Body of pancreas (tissue), 4 donors: ENCODE data around the gene LRIG1. TPM values are rescaled to one million over a fixed set of nuclear protein-coding genes. Genes with fewer than 3 reads are reported as not detected.
A peak's percentile ranks its signal among the peaks of the same experiment; 100 is the strongest.

Source experiments
- ATAC-seq: fragments of 150-250 bp; one replicate; pipeline ENCODE4 v1.9.1; 2016
- DNase-seq, 4 donors: peaks; one replicate each; pipeline ENCODE4 v3.0.0-alpha.2; 2019
- H3K27ac ChIP-seq, 4 donors: fragments of 200-600 bp; sonication (generic); 1 replicate in 3 of 4; 2 replicates in 1 of 4; pipeline versions ENCODE4 v1.5.1 to v1.6.1; 2016 to 2019; ENCODE audit warnings: mild to moderate bottlenecking in 1 of 4, mixed read lengths in 1 of 4, moderate library complexity in 1 of 4
- H3K27me3 ChIP-seq, 2 donors: fragments of 200-600 bp; sonication (generic); one replicate each; pipeline ENCODE4 v1.6.0; 2016; ENCODE audit warnings: mild to moderate bottlenecking in 1 of 2
- H3K36me3 ChIP-seq, 2 donors: fragments of 200-600 bp; sonication (generic); replicated peaks in 1 of 2; 2 replicates each; pipeline ENCODE4 v1.5.1; 2016; ENCODE audit warnings: low read depth in 2 of 2; ENCODE audit not compliant: insufficient read depth in 1 of 2
- H3K4me1 ChIP-seq: fragments of 200-600 bp; sonication (generic); one replicate; pipeline ENCODE4 v1.6.0; 2016
- H3K4me3 ChIP-seq, 2 donors: fragments of 200-600 bp; sonication (generic); 1 replicate in 1 of 2; 2 replicates in 1 of 2; pipeline ENCODE4 v1.5.1; 2016 to 2019
- H3K9me3 ChIP-seq, 3 donors: fragments of 200-600 bp; sonication (generic); 1 replicate in 2 of 3; 2 replicates in 1 of 3; pipeline ENCODE4 v1.5.1; 2016
- POLR2A ChIP-seq, 3 donors: fragments of 450-650 bp; IDR thresholded peaks; one replicate each; pipeline ENCODE4 v1.6.1; 2016; ENCODE audit warnings: antibody characterized with exemption in 3 of 3, mild to moderate bottlenecking in 2 of 3
- WGBS, 2 donors: methylation state at CpG; one replicate each; pipeline ENCODE4 v1.1.5; 2017; 5-methylcytosine and 5-hydroxymethylcytosine counted together
- intact Hi-C: fragments of 100-400 bp; cut with DNase I; formaldehyde crosslinking; loops from one replicate; pipeline ENCODE4 v1.15.1; 2023
- total RNA-seq, 2 donors: library from RNA; depleted of rRNA; stranded (reverse); fragments of >200 nt; gene quantifications; one replicate each; pipeline ENCODE4 v1.1.0, GENCODE V29; 2016
- TF ChIP-seq, protein P1 (sequence below), 7 experiments: fragments of 450-650 bp in 4 of 7; fragments of 200-600 bp in 3 of 7; sonication (generic) in 3 of 7; IDR thresholded peaks; one replicate each; pipeline ENCODE4 v1.5.1; 2016 to 2019; ENCODE audit warnings: antibody characterized with exemption in 7 of 7

The LRIG1 gene
- total RNA-seq, 2 donors from 2014 or later = 111 to 114 TPM

DNA sequence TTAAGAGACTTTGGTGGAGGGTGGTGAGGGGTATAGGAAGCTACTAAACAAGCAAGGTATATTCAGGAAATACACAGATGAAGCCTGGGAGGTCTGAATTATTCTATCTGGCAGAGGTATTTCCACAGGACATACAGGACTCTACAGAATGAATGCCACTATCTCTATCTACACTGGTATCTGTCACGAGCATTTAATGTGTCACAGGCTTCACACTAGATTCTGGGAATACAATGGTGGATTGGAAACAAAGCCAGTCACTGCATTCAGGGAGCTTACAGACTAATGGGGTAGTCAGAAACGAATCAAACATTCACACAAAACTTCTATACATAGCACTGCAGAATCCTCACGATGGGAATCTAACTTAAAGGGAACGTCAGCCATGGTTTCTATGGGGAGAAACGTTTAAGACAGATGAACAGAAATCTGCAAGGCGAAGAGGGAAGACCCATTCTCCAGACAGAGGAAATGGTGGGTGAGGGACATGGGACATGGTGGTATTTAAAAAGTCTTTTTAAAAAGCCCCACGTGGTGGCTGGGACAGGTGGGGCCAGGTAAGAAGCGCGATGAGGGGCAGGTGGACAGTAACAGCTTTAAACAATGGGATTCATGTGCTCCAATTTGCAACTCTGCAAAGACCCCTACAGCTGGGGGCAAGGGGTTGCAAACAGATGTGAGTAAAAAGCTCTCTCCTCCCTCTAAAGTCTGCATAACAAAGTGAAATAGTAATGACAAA is 16.5 kb downstream of the LRIG1 start:
- 48 to 52% methylated on average over 9 of the region's 9 CpGs for WGBS, 2 donors
- H3K36me3 ChIP-seq = no peaks in the 10 kb centered on the region

DNA sequence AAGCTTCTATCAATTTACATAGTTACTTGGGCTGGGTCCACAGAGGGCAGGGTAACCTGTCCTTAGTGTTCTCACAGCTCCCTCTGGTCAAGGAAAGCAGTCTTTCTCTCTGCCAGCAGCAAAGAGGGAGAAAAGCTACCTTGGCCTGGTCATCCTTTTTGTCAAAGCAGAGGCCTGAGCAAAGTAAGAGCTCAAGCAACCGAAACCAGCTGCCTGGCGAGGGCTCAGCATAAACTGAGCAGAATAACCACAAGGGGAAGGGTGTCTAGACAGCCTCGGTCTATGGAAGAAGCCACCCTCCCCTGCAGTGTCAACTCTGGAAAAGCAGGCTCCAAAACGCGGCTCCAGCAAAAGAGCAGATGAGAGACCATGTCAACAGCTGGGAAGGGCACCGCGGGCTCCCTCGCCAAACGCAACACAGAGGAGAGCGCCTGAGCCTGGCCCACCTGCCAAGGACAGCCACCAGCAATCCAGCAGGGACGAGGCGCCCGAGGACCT is 17.4 kb downstream of the LRIG1 start:
- WGBS, 2 donors = 14 to 22% methylated on average over 6 to 13 of the region's 13 CpGs
- intact Hi-C loops = no loop called here
- peak in 2 of 4 donors; percentile 43 to 72 for DNase-seq
- Histone ChIP-seq H3K27ac (peak overlapping the region; percentile 73 to 84 (median 82)), H3K4me3 (no peak overlapping the region), H3K36me3 (no peaks in the 10 kb centered on the region), H3K9me3 (no peaks in the 10 kb centered on the region), H3K4me1 (peaks cover 93% of the 10 kb centered on the region), H3K27me3 (no peaks in the 10 kb centered on the region)
- peak; percentile 11 for ATAC-seq
- TF ChIP-seq, protein P1, sequence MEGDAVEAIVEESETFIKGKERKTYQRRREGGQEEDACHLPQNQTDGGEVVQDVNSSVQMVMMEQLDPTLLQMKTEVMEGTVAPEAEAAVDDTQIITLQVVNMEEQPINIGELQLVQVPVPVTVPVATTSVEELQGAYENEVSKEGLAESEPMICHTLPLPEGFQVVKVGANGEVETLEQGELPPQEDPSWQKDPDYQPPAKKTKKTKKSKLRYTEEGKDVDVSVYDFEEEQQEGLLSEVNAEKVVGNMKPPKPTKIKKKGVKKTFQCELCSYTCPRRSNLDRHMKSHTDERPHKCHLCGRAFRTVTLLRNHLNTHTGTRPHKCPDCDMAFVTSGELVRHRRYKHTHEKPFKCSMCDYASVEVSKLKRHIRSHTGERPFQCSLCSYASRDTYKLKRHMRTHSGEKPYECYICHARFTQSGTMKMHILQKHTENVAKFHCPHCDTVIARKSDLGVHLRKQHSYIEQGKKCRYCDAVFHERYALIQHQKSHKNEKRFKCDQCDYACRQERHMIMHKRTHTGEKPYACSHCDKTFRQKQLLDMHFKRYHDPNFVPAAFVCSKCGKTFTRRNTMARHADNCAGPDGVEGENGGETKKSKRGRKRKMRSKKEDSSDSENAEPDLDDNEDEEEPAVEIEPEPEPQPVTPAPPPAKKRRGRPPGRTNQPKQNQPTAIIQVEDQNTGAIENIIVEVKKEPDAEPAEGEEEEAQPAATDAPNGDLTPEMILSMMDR (IDR thresholded peaks at IDR 0.05) = peak in 1 of 7 experiments; percentile 11
- no peak for TF ChIP-seq POLR2A (IDR thresholded peaks at IDR 0.05)

More for the DNA sequence above, 16.5 kb downstream of the LRIG1 start:
- ATAC-seq (no peak), DNase-seq (no peak)
- Histone ChIP-seq H3K27me3 (no peaks in the 10 kb centered on the region), H3K27ac (peak overlapping the region in 3 of 4 donors; percentile 79 to 84 (median 84)), H3K4me1 (peaks cover 93% of the 10 kb centered on the region), H3K9me3 (no peaks in the 10 kb centered on the region), H3K4me3 (no peak overlapping the region)
- TF ChIP-seq, protein P1 (IDR thresholded peaks at IDR 0.05) = no peak
- TF ChIP-seq POLR2A (IDR thresholded peaks at IDR 0.05) = no peak
- intact Hi-C loops = no loop called here

DNA sequence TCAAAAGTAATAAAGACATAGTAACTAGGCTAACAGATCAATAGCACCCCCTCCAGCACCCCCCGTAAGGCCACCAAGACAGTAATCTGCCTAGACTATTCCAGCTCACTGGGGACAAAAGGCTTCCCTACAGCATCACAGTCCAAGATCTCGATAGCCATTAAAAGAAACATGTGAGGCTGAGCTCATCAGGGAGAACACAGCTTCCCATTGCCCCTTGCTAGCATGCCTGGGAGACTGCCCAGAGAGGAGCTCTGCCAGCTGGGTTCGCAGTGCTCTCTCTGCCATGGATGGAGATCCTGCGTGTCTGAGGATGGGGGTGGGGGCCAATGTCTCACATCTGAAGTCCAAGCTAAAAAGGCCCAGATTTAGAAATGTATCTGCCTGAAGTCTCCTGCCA is 17.8 kb downstream of the LRIG1 start:
- WGBS, 2 donors = 6 to 12% methylated on average over 3 to 4 of the region's 4 CpGs
- peak overlapping the region; percentile 73 to 84 (median 82) for H3K27ac ChIP-seq
- DNase-seq = peak; percentile 58 to 73 (median 68)
- no peaks in the 10 kb centered on the region for H3K9me3 ChIP-seq
- no peak overlapping the region for H3K4me3 ChIP-seq
- H3K27me3 ChIP-seq = no peaks in the 10 kb centered on the region
- peaks cover 97% of the 10 kb centered on the region for H3K4me1 ChIP-seq
- no peaks in the 10 kb centered on the region for H3K36me3 ChIP-seq
- peak; percentile 58 for ATAC-seq
- intact Hi-C loops = no loop called here
- peak in 1 of 3 donors; percentile 16 for TF ChIP-seq POLR2A (IDR thresholded peaks at IDR 0.05)
- TF ChIP-seq, protein P1 (IDR thresholded peaks at IDR 0.05) = no peak

DNA sequence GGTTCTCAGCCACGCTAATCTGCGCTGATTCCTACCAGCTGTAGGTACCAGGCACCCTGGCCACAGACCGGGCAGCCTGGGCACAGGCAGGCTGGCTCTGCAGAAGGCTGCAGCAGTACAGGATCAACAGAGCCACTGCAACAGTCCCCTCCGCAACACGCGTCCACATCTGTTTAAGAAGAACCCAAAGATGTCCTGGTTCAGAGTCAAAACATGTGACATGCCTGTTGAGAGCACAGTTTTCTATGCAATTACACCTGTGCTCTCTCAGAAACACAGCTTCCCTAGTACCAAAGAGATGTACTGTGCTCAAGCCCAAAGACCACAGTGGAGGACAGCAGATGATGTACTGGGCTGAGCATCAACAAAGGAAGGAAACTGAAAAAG is 18.8 kb downstream of the LRIG1 start:
- intact Hi-C loops = no loop called here
- Histone ChIP-seq H3K4me3 (no peak overlapping the region), H3K36me3 (no peaks in the 10 kb centered on the region), H3K27me3 (no peaks in the 10 kb centered on the region), H3K9me3 (no peaks in the 10 kb centered on the region), H3K4me1 (peaks cover 100% of the 10 kb centered on the region), H3K27ac (peak overlapping the region; percentile 73 to 84 (median 82))
- peak in 1 of 4 donors; percentile 56 for DNase-seq
- 5 to 21% methylated on average over 6 of the region's 6 CpGs for WGBS, 2 donors
- ATAC-seq = no peak
- TF ChIP-seq POLR2A (IDR thresholded peaks at IDR 0.05) = no peak
- TF ChIP-seq, protein P1 (IDR thresholded peaks at IDR 0.05) = no peak
